Mesenchymal stem cell (in vitro differentiated cells and primary cell): ENCODE data around the gene GLDC.

Experiments
- DNase-seq: peaks from one replicate; pipeline ENCODE4 v3.0.0-alpha.2; 2013
- H2AFZ ChIP-seq: one replicate; pipeline ENCODE4 v1.6.1; 2013; ENCODE audit warnings: low read depth, mild to moderate bottlenecking, control low read depth, inconsistent platforms, low read length, moderate library complexity
- H2AK5ac ChIP-seq: 2 replicates; pipeline ENCODE4 v1.6.1; 2013; ENCODE audit warnings: low read length, moderate library complexity, mild to moderate bottlenecking, inconsistent platforms; ENCODE audit not compliant: severe bottlenecking
- H2BK120ac ChIP-seq: one replicate; pipeline ENCODE4 v1.6.1; 2013; ENCODE audit warnings: low read depth, mild to moderate bottlenecking, inconsistent platforms, low read length, moderate library complexity
- H2BK12ac ChIP-seq, 2 experiments: one replicate each; pipeline ENCODE4 v1.6.1; 2013; ENCODE audit warnings: inconsistent platforms in 2 of 2, low read length in 2 of 2, mild to moderate bottlenecking in 2 of 2, moderate library complexity in 2 of 2, control low read depth in 1 of 2
- H2BK15ac ChIP-seq: one replicate; pipeline ENCODE4 v1.6.1; 2013; ENCODE audit warnings: mild to moderate bottlenecking, low read depth, inconsistent platforms; ENCODE audit not compliant: poor library complexity, severe bottlenecking
- H2BK5ac ChIP-seq: 2 replicates; pipeline ENCODE4 v1.6.1; 2013; ENCODE audit warnings: low read depth, mild to moderate bottlenecking, low read length, control low read depth, inconsistent platforms; ENCODE audit not compliant: poor library complexity, severe bottlenecking
- H3K14ac ChIP-seq, 2 experiments: one replicate each; pipeline ENCODE4 v1.6.1; 2013; ENCODE audit warnings: inconsistent platforms in 2 of 2, low read length in 2 of 2, control low read depth in 1 of 2, mild to moderate bottlenecking in 1 of 2, moderate library complexity in 1 of 2
- H3K18ac ChIP-seq, 2 experiments: one replicate each; pipeline ENCODE4 v1.6.1; 2013; ENCODE audit warnings: inconsistent platforms in 2 of 2, low read length in 2 of 2, control low read depth in 1 of 2, low read depth in 1 of 2, mild to moderate bottlenecking in 1 of 2
- H3K23ac ChIP-seq, 2 experiments: one replicate each; pipeline ENCODE4 v1.6.1; 2013; ENCODE audit warnings: inconsistent platforms in 2 of 2, low read length in 2 of 2, mild to moderate bottlenecking in 2 of 2, moderate library complexity in 2 of 2, control low read depth in 1 of 2
- H3K27ac ChIP-seq: 2 replicates; pipeline ENCODE4 v1.5.1; 2013; ENCODE audit warnings: mild to moderate bottlenecking, moderate library complexity, low read length, control low read depth, inconsistent platforms; ENCODE audit not compliant: poor library complexity, severe bottlenecking
- H3K27me3 ChIP-seq, 2 experiments: 2 replicates each; pipeline versions ENCODE4 v1.6.1 to v1.7.0; 2013; ENCODE audit warnings: low read length in 2 of 2, mild to moderate bottlenecking in 2 of 2, moderate library complexity in 2 of 2, control low read depth in 1 of 2, inconsistent platforms in 1 of 2; ENCODE audit not compliant: control insufficient read depth in 1 of 2, insufficient read depth in 1 of 2
- H3K36me3 ChIP-seq, 2 experiments: 2 replicates each; pipeline versions ENCODE4 v1.6.1 to v1.7.0; 2013; ENCODE audit warnings: low read length in 2 of 2, control low read depth in 1 of 2, inconsistent platforms in 1 of 2, low read depth in 1 of 2, mild to moderate bottlenecking in 1 of 2; ENCODE audit not compliant: insufficient read depth in 2 of 2, control insufficient read depth in 1 of 2
- H3K4ac ChIP-seq, 2 experiments: one replicate each; pipeline ENCODE4 v1.6.1; 2013; ENCODE audit warnings: inconsistent platforms in 2 of 2, low read length in 2 of 2, mild to moderate bottlenecking in 2 of 2, moderate library complexity in 2 of 2, control low read depth in 1 of 2, low read depth in 1 of 2
- H3K4me1 ChIP-seq: 2 replicates; pipeline ENCODE4 v1.6.1; 2013; ENCODE audit warnings: low read depth, low read length, control low read depth; ENCODE audit not compliant: control insufficient read depth, insufficient read depth
- H3K4me2 ChIP-seq: 2 replicates; pipeline ENCODE4 v1.6.1; 2013; ENCODE audit warnings: low read length, mild to moderate bottlenecking, inconsistent platforms; ENCODE audit not compliant: poor library complexity, severe bottlenecking
- H3K4me3 ChIP-seq, 2 experiments: 2 replicates each; pipeline versions ENCODE4 v1.5.1 to v1.7.0; 2013; ENCODE audit warnings: low read length in 2 of 2, mild to moderate bottlenecking in 2 of 2, control low read depth in 1 of 2, low read depth in 1 of 2; ENCODE audit not compliant: insufficient read depth in 1 of 2
- H3K79me1 ChIP-seq: replicated peaks from 2 replicates; pipeline ENCODE4 v1.6.1; 2013; ENCODE audit warnings: mild to moderate bottlenecking, control low read depth, low read length, inconsistent platforms; ENCODE audit not compliant: poor library complexity, severe bottlenecking
- H3K9ac ChIP-seq: 2 replicates; pipeline ENCODE4 v1.7.0; 2013; ENCODE audit warnings: mild to moderate bottlenecking, low read length, moderate library complexity
- H3K9me3 ChIP-seq: 2 replicates; pipeline ENCODE4 v1.7.0; 2013; ENCODE audit warnings: mild to moderate bottlenecking, low read length; ENCODE audit not compliant: control insufficient read depth
- H4K8ac ChIP-seq: one replicate; pipeline ENCODE4 v1.6.1; 2013; ENCODE audit warnings: inconsistent platforms, mild to moderate bottlenecking, low read length, moderate library complexity
- H4K91ac ChIP-seq: one replicate; pipeline ENCODE4 v1.6.1; 2013; ENCODE audit warnings: mild to moderate bottlenecking, low read length, inconsistent platforms
- whole genome bisulfite sequencing: methylation state at CpG from one replicate; pipeline ENCODE4 v1.1.7; 2013; ENCODE audit warnings: mixed read lengths; 5-methylcytosine and 5-hydroxymethylcytosine counted together

The GLDC gene

DNA sequence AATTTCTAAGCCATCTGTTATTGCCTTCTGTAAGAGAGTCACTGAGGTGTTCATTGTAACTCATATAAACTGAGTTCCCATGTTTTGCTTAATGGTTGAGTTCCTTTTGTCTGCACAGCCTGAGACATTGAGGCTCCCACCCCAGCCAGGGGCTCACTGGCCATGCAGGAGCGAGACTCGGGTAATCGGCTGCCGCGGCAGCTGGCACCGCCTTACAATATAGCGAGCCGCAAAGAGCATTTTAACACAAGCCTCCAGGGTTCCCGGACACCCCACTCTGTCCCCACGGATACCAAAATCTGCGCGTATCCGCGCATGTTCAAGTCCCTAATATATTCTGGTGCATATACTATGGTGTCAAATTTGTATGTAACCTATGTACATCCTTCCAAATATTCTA lies 24.4 kb upstream of the GLDC start:
- Histone ChIP-seq H3K14ac (no peak overlapping the region), H2BK5ac (no peak overlapping the region), H3K9ac (no peak overlapping the region), H3K27me3 (no peaks in the 10 kb centered on the region), H3K9me3 (no peaks in the 10 kb centered on the region), H4K8ac (no peak overlapping the region), H2BK15ac (no peak overlapping the region), H3K23ac (no peak overlapping the region), H2BK120ac (no peak overlapping the region), H2AFZ (no peak overlapping the region), H3K79me1 (no peaks in the 10 kb centered on the region), H3K18ac (no peak overlapping the region), H3K4me2 (no peak overlapping the region), H3K36me3 (no peaks in the 10 kb centered on the region), H3K4ac (no peak overlapping the region), H3K4me1 (peaks cover under 1% of the 10 kb centered on the region), H3K27ac (no peak overlapping the region), H3K4me3 (no peak overlapping the region), H2BK12ac (no peak overlapping the region), H4K91ac (no peak overlapping the region), H2AK5ac (no peak overlapping the region)
- no peak for DNase-seq
- over 99% methylated on average over 9 of the region's 14 CpGs for WGBS

GRCh38 chr9:6667633-6668280 lies 22.2 kb upstream of the GLDC start:
- no peak overlapping the region for H3K4ac ChIP-seq
- peak; percentile 50 for DNase-seq
- H2BK15ac ChIP-seq, result no peak overlapping the region
- H3K4me3 ChIP-seq, result no peak overlapping the region
- no peaks in the 10 kb centered on the region for H3K79me1 ChIP-seq
- no peak overlapping the region for H4K8ac ChIP-seq
- no peak overlapping the region for H2BK120ac ChIP-seq
- H3K23ac ChIP-seq, result no peak overlapping the region
- H4K91ac ChIP-seq, result no peak overlapping the region
- H2BK12ac ChIP-seq, result no peak overlapping the region
- no peak overlapping the region for H2AK5ac ChIP-seq
- peaks cover 7% of the 10 kb centered on the region for H3K4me1 ChIP-seq
- H2BK5ac ChIP-seq, result no peak overlapping the region
- no peak overlapping the region for H2AFZ ChIP-seq
- H3K4me2 ChIP-seq, result no peak overlapping the region
- no peaks in the 10 kb centered on the region for H3K27me3 ChIP-seq
- 75% methylated on average over 2 of the region's 5 CpGs for WGBS
- no peak overlapping the region for H3K9ac ChIP-seq
- no peak overlapping the region for H3K27ac ChIP-seq
- no peaks in the 10 kb centered on the region for H3K36me3 ChIP-seq
- H3K9me3 ChIP-seq, result no peaks in the 10 kb centered on the region
- H3K14ac ChIP-seq, result no peak overlapping the region
- no peak overlapping the region for H3K18ac ChIP-seq

- Histone ChIP-seq H3K9ac (no peak overlapping the region), H3K4me3 (no peak overlapping the region), H3K14ac (no peak overlapping the region), H3K4me1 (peaks cover 7% of the 10 kb centered on the region), H3K27me3 (no peaks in the 10 kb centered on the region), H4K8ac (no peak overlapping the region), H2BK15ac (no peak overlapping the region), H2BK5ac (no peak overlapping the region), H3K79me1 (no peaks in the 10 kb centered on the region), H3K27ac (no peak overlapping the region), H2AK5ac (no peak overlapping the region), H3K9me3 (no peaks in the 10 kb centered on the region), H3K4ac (no peak overlapping the region), H3K18ac (no peak overlapping the region), H2BK12ac (no peak overlapping the region), H3K4me2 (no peak overlapping the region), H4K91ac (no peak overlapping the region), H3K23ac (no peak overlapping the region), H2AFZ (no peak overlapping the region), H3K36me3 (no peaks in the 10 kb centered on the region), H2BK120ac (no peak overlapping the region)
- DNase-seq, result no peak
- 100% methylated on average over 1 of the region's 6 CpGs for WGBS
Measured at GRCh38 chr9:6667080-6667479, 21.6 kb upstream of the GLDC start.

DNA sequence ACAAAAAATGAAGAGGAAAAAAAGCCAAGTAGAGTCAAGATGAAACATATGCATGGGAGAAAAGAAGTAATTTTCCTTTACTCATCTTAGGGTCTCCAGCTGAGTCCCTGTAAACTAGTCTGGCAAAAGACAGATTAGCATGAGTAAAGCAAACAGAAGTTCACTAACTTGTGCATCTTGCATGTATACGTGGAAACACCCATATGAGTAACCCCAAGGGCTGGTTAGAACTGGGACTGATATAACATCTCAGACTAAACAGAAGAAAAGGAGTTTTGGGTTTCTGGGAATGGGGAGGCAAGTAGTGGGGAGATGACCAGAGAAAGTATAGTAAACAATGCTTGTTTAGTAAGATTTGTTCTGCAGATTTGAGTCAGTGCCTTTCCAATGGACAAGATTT lies 20.1 kb upstream of the GLDC start:
- no peak overlapping the region for H2BK5ac ChIP-seq
- H3K27ac ChIP-seq, result no peak overlapping the region
- no peak overlapping the region for H2BK12ac ChIP-seq
- no peak overlapping the region for H3K14ac ChIP-seq
- DNase-seq, result no peak
- no peak overlapping the region for H3K4me2 ChIP-seq
- H2BK15ac ChIP-seq, result no peak overlapping the region
- H3K4ac ChIP-seq, result no peak overlapping the region
- no peak overlapping the region for H4K8ac ChIP-seq
- 92% methylated on average over 1 of the region's 1 CpG for WGBS
- no peaks in the 10 kb centered on the region for H3K9me3 ChIP-seq
- H4K91ac ChIP-seq, result no peak overlapping the region
- no peaks in the 10 kb centered on the region for H3K27me3 ChIP-seq
- H3K4me3 ChIP-seq, result no peak overlapping the region
- peaks cover 7% of the 10 kb centered on the region for H3K4me1 ChIP-seq
- no peak overlapping the region for H2AK5ac ChIP-seq
- no peak overlapping the region for H3K23ac ChIP-seq
- H3K18ac ChIP-seq, result no peak overlapping the region
- H2AFZ ChIP-seq, result no peak overlapping the region
- no peak overlapping the region for H3K9ac ChIP-seq
- no peaks in the 10 kb centered on the region for H3K36me3 ChIP-seq
- no peak overlapping the region for H2BK120ac ChIP-seq
- H3K79me1 ChIP-seq, result no peaks in the 10 kb centered on the region
